Neural progenitor cell (in vitro differentiated cells): ENCODE data around the gene GUCY1A2.

Source experiments
- EZH2 ChIP-seq: fragments of 200-600 bp; sonication (generic); IDR thresholded peaks from 2 replicates; pipeline ENCODE4 v1.6.1; 2017; ENCODE audit warnings: antibody characterized with exemption, mild to moderate bottlenecking, moderate library complexity
- EZH2phosphoT487 ChIP-seq: fragments of 200-600 bp; sonication (generic); IDR thresholded peaks from 2 replicates; pipeline ENCODE4 v1.6.1; 2017; ENCODE audit warnings: antibody characterized with exemption

- TF ChIP-seq EZH2 = no peak
- TF ChIP-seq EZH2phosphoT487 = no peak
Measured at GRCh38 chr11:106761745-106762144, 256.5 kb downstream of the GUCY1A2 start.
